Progenitor cell of endocrine pancreas (in vitro differentiated cells): ENCODE data around the gene AKR1C1. TPM values are rescaled to one million over a fixed set of nuclear protein-coding genes. Genes with fewer than 3 reads are reported as not detected.

Source experiments
- DNase-seq: peaks from one replicate; pipeline ENCODE4 v3.0.0; 2021; ENCODE audit warnings: low spot score; ENCODE audit not compliant: unreplicated experiment
- H3K27ac Mint-ChIP-seq: 2 replicates; pipeline ENCODE4 v1.8.0; 2021; ENCODE audit warnings: mild to moderate bottlenecking, moderate library complexity, mixed read lengths
- H3K27me3 Mint-ChIP-seq: 2 replicates; pipeline ENCODE4 v1.8.0; 2021; ENCODE audit warnings: mixed read lengths
- H3K36me3 Mint-ChIP-seq: 2 replicates; pipeline ENCODE4 v1.8.0; 2022; ENCODE audit warnings: mixed read lengths; ENCODE audit not compliant: insufficient read depth
- H3K4me1 Mint-ChIP-seq: 2 replicates; pipeline ENCODE4 v1.8.0; 2021; ENCODE audit warnings: low read depth, mixed read lengths
- H3K4me3 Mint-ChIP-seq: 2 replicates; pipeline ENCODE4 v1.8.0; 2021; ENCODE audit warnings: low read depth, mild to moderate bottlenecking, moderate library complexity, mixed read lengths
- H3K9me3 Mint-ChIP-seq: 2 replicates; pipeline ENCODE4 v1.8.0; 2021; ENCODE audit warnings: low read depth, mixed read lengths
- total RNA-seq: library from RNA; stranded (reverse); gene quantifications from 2 replicates; pipeline ENCODE4 v1.2.1, GENCODE V29; 2021
- TF ChIP-seq, protein P1 (sequence below): fragments of 200-600 bp; sonication (generic); IDR thresholded peaks from one replicate; pipeline ENCODE4 v1.5.0; 2021; ENCODE audit warnings: antibody characterized with exemption, mild to moderate bottlenecking; ENCODE audit not compliant: unreplicated experiment

The AKR1C1 gene
- total RNA-seq, 1 donor from 2014 or later, result 4.8 TPM

DNA sequence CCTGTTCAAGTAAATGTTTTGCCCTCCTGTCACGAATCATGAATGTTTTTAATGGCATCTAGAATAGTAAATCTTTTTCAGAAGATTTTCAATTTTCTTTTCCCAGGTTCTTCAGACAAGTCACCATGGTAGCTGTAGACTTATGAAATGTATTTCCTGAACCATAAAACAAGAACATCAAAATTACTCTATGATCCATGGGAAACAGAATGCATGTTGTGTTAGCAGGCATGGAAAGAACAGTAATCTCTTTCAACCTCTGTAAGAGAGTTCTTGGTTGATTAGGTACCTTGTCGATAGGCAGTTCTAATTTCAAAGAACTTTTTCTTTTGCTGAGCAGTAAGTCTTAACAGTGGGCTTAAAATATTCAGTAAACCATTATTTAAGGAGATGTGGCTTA is 17.6 kb downstream of the AKR1C1 start:
- H3K9me3 Mint-ChIP-seq, result no peaks in the 10 kb centered on the region
- peaks cover 11% of the 10 kb centered on the region for H3K4me1 Mint-ChIP-seq
- DNase-seq, result no peak
- no peaks in the 10 kb centered on the region for H3K36me3 Mint-ChIP-seq
- no peaks in the 10 kb centered on the region for H3K27me3 Mint-ChIP-seq
- H3K27ac Mint-ChIP-seq, result no peak overlapping the region
- no peak overlapping the region for H3K4me3 Mint-ChIP-seq
- TF ChIP-seq, protein P1, sequence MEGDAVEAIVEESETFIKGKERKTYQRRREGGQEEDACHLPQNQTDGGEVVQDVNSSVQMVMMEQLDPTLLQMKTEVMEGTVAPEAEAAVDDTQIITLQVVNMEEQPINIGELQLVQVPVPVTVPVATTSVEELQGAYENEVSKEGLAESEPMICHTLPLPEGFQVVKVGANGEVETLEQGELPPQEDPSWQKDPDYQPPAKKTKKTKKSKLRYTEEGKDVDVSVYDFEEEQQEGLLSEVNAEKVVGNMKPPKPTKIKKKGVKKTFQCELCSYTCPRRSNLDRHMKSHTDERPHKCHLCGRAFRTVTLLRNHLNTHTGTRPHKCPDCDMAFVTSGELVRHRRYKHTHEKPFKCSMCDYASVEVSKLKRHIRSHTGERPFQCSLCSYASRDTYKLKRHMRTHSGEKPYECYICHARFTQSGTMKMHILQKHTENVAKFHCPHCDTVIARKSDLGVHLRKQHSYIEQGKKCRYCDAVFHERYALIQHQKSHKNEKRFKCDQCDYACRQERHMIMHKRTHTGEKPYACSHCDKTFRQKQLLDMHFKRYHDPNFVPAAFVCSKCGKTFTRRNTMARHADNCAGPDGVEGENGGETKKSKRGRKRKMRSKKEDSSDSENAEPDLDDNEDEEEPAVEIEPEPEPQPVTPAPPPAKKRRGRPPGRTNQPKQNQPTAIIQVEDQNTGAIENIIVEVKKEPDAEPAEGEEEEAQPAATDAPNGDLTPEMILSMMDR, result no peak

DNA sequence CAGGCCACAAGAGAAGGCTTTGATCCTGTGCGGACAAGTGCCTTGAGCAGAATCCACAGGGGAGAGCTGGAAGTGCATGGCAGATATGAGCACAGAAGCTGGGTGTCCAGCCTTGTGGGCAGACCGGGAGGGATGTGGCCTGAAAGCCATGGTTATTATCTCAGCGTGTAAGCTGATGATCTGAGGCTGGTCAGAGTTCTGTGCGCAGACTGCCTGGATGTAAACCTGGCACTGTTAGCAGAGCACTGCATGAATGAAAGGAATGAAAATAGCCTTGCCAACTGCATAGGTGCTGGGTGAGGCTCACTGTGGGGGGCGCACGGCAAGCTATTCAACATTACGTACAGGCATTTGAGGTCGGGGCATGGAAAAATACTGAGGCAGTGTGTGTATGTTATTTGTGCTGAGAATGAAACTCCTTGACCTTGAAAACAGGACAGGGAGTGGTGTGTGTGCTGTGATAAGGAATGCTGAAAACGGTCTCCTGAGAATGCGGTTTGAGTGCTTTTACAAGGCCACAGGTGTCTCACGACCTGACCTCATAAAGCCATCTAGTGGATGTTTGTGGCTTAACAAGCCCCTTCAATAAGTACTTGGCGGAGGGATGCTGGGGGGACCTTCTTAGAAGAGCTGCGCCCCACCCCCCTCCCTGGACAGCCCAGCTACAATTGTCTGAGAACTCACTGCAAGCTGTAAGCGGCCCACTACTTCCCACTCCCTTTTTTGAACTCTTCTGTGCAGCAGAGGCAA is 18.7 kb downstream of the AKR1C1 start:
- Mint-ChIP-seq H3K4me3 (no peak overlapping the region), H3K27me3 (no peaks in the 10 kb centered on the region), H3K27ac (peak overlapping the region; percentile 87), H3K36me3 (peaks cover 2% of the 10 kb centered on the region), H3K4me1 (peaks cover 11% of the 10 kb centered on the region), H3K9me3 (no peaks in the 10 kb centered on the region)
- DNase-seq, result peak; percentile 16
- TF ChIP-seq, protein P1, result peak; percentile 59

- Mint-ChIP-seq H3K9me3 (no peaks in the 10 kb centered on the region), H3K27ac (no peak overlapping the region), H3K36me3 (peaks cover 2% of the 10 kb centered on the region), H3K27me3 (no peaks in the 10 kb centered on the region), H3K4me1 (peaks cover 11% of the 10 kb centered on the region), H3K4me3 (no peak overlapping the region)
- TF ChIP-seq, protein P1, result no peak
- DNase-seq, result no peak
Measured at GRCh38 chr10:4982764-4983226, 19.6 kb downstream of the AKR1C1 start.

DNA sequence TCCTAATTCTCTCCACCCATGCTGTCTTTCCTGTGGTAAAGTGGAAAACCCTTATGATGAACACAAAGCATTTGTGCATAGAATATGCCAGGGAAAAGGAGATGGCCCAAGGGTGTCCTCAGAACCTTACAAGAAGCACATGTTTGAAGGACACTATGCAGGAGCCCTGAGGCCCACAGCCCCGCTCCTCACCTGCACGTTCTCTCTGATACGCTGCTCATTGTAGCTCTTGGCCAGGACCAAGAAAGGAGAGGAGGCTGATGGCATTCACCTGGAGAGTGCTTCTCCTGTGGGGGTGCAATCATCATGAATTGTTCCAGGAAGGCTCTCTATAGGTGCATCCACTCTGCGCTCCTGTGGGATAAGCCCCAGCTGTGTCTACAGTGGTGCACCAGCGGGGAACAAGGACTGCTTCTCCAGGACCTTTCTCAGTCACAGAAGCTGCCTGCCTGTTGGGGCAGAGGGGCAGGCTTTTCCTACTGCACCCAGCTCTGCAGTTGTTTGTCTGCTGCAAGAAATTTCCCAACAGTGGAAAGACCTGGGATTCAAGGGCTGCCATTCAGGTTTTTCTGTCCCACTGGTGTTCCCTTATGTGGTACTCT is 20.5 kb downstream of the AKR1C1 start:
- Mint-ChIP-seq H3K36me3 (peaks cover 2% of the 10 kb centered on the region), H3K27me3 (no peaks in the 10 kb centered on the region), H3K4me3 (no peak overlapping the region), H3K9me3 (no peaks in the 10 kb centered on the region), H3K27ac (no peak overlapping the region), H3K4me1 (peaks cover 11% of the 10 kb centered on the region)
- TF ChIP-seq, protein P1, result no peak
- no peak for DNase-seq

GRCh38 chr10:4984223-4984622 is 21.0 kb downstream of the AKR1C1 start:
- no peaks in the 10 kb centered on the region for H3K9me3 Mint-ChIP-seq
- no peaks in the 10 kb centered on the region for H3K27me3 Mint-ChIP-seq
- no peak overlapping the region for H3K27ac Mint-ChIP-seq
- peaks cover 11% of the 10 kb centered on the region for H3K4me1 Mint-ChIP-seq
- H3K36me3 Mint-ChIP-seq, result peaks cover 2% of the 10 kb centered on the region
- H3K4me3 Mint-ChIP-seq, result no peak overlapping the region
- DNase-seq, result no peak
- TF ChIP-seq, protein P1, result no peak
